SKM-1 (cell line): ENCODE measurements around the gene LEPR.
"Not testable (repeated sequence)": the region's sequence is repeated elsewhere in the genome, so short reads cannot be mapped to it uniquely, and the experiment has no call there.

Experiments used
- DNase-seq: peaks from one replicate; lab custom pipeline; 2025; ENCODE audit not compliant: unreplicated experiment; lab: John Stamatoyannopoulos, UW

The LEPR gene

GRCh38 chr1:65420590-65421350 is at the start of gene LEPR, which contains the start of gene LEPROT:
Gene LEPR, plus strand, starts transcription at chr1:65420668. Its CDS starts 144,898 bp downstream, at chr1:65565566.
Gene LEPROT, plus strand, starts transcription at chr1:65420668. Its CDS starts 57 bp downstream, at chr1:65420725.
- DNase-seq: no peak

- DNase-seq: no peak
Measured at GRCh38 chr1:65371544-65371943, 48.9 kb upstream of the LEPR start.

GRCh38 chr1:65372557-65372956 is 47.9 kb upstream of the LEPR start:
- no peak for DNase-seq

GRCh38 chr1:65377496-65378246 is 42.8 kb upstream of the LEPR start:
- no peak for DNase-seq

GRCh38 chr1:65378247-65378946 is 42.1 kb upstream of the LEPR start:
- DNase-seq: no peak

- not testable (repeated sequence) for DNase-seq
Measured at GRCh38 chr1:65384426-65384825, 36.0 kb upstream of the LEPR start.

GRCh38 chr1:65386439-65386838 is 34.0 kb upstream of the LEPR start:
- no peak for DNase-seq

GRCh38 chr1:65387821-65388220 is 32.6 kb upstream of the LEPR start:
- no peak for DNase-seq

- DNase-seq: no peak
Measured at GRCh38 chr1:65388908-65389695, 31.4 kb upstream of the LEPR start.

- no peak for DNase-seq
Measured at GRCh38 chr1:65392497-65392896, 28.0 kb upstream of the LEPR start.

GRCh38 chr1:65393347-65393746 is 27.1 kb upstream of the LEPR start:
- no peak for DNase-seq

- no peak for DNase-seq
Measured at GRCh38 chr1:65393928-65394327, 26.5 kb upstream of the LEPR start.

GRCh38 chr1:65395887-65396612 is 24.4 kb upstream of the LEPR start:
- no peak for DNase-seq

- DNase-seq: no peak
Measured at GRCh38 chr1:65398083-65398482, 22.4 kb upstream of the LEPR start.

GRCh38 chr1:65399003-65399402 is 21.5 kb upstream of the LEPR start:
- no peak for DNase-seq

GRCh38 chr1:65401612-65402011 is 18.9 kb upstream of the LEPR start:
- no peak for DNase-seq

- no peak for DNase-seq
Measured at GRCh38 chr1:65404941-65405340, 15.5 kb upstream of the LEPR start.

GRCh38 chr1:65407877-65408276 is 12.6 kb upstream of the LEPR start:
- no peak for DNase-seq

GRCh38 chr1:65409314-65409713 is 11.2 kb upstream of the LEPR start:
- DNase-seq: no peak

GRCh38 chr1:65409816-65410326 is 10.6 kb upstream of the LEPR start:
- no peak for DNase-seq
